ENCODE measurements around the gene NUP85.
"Not testable (repeated sequence)": the region's sequence is repeated elsewhere in the genome, so short reads cannot be mapped to it uniquely, and the experiment has no call there.

Gene NUP85, protein sequence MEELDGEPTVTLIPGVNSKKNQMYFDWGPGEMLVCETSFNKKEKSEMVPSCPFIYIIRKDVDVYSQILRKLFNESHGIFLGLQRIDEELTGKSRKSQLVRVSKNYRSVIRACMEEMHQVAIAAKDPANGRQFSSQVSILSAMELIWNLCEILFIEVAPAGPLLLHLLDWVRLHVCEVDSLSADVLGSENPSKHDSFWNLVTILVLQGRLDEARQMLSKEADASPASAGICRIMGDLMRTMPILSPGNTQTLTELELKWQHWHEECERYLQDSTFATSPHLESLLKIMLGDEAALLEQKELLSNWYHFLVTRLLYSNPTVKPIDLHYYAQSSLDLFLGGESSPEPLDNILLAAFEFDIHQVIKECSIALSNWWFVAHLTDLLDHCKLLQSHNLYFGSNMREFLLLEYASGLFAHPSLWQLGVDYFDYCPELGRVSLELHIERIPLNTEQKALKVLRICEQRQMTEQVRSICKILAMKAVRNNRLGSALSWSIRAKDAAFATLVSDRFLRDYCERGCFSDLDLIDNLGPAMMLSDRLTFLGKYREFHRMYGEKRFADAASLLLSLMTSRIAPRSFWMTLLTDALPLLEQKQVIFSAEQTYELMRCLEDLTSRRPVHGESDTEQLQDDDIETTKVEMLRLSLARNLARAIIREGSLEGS

GRCh38 chr17:75205037-75205792 lies at the start of gene NUP85:
Gene NUP85, plus strand, starts transcription at chr17:75205679. Its CDS starts 83 bp downstream, at chr17:75205762.
- peak; percentile 89 for DNase-seq (ENCODE audit: low read depth)

DNA sequence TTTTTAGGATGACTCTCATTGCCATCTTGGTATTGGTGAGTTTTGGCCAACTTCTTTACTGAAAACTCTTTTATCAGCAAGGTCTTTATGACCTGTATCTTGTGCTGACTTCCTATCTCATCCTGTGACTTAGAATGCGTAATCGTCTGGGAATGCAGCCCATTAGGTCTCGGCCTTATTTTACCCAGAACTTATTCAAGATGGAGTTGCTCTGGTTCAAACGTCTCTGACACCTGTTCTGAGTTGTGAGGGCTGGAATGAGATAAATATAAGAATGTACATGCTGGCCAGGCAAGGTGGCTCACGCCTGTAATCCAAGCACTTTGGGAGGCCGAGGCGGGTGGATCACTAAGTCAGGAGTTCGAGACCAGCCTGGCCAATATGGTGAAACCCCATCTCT lies 47.0 kb upstream of the NUP85 start:
- DNase-seq (ENCODE audit: low read depth), result not testable (repeated sequence)

DNA sequence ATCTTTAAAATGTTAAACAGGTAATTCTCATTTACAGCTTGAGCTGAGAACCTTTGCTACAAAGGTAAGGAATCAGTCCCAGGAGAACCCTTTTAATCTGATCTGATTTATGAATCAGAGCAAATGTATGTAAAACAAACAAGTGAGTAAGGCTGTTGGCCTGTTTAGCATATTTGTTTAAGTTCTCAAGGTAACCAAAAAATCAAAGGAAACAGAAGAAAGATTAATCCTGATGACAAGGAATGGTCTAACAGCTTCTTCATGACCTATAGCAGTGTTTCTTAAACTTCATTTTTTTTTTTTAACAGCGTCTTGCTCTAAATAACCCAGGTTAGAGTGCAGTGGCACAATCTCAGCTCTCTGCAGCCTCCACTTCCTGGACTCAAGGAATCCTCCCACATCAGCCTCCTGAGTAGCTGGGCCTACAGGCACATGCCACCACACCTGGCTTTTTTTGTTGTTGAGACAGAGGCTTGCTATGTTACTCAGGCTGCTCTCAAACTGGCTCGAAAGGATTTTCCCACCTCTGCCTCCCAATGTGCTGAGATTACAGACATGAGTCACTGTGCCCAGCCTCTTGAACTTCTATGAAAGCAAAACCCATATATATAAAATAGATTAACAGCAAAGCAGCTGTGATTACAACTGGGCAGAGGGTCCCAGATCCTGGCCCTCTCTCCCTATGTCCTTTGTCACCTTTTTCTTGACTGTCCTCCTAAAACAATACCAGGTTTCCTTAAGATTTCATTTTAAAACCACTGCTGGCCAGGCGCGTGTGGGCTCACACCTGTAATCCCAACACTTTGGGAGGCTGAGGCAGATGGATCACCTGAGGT lies 46.1 kb upstream of the NUP85 start:
- no peak for DNase-seq (ENCODE audit: low read depth)

- no peak for DNase-seq (ENCODE audit: low read depth)
Observed at GRCh38 chr17:75160211-75160610, 45.3 kb upstream of the NUP85 start.

DNA sequence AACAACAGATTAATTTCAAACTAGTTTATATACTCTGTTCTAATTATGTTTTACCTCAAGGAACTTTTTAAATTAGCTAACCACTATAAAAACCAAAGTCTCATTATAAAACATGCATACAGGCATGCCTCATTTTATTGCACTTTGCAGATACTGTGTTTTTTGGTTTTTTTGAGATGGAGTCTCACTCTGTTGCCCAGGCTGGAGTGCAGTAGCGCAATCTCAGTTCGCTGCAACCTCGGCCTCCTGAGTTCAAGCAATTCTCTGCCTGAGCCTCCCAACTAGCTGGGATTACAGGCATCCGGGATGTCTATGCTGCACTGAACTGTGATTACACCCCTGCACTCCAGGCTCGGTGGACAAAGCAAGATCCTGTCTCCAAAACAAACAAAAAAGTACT lies 42.4 kb upstream of the NUP85 start:
- no peak for DNase-seq (ENCODE audit: low read depth)

DNA sequence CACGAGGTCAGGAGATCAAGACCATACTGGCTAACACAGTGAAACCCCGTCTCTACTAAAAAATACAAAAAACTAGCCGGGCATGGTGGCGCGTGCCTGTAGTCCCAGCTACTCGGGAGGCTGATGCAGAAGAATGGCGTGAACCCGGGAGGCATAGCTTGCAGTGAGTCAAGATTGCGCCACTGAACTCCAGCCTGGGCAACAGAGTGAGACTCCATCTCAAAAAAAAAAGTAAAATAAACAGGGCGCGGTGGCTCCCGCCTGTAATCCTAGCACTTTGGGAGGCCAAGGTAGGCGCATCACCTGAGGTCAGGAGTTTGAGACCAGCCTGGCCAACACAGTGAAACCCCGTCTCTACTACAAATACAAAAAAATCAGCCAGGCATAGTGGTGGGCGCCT lies 40.9 kb upstream of the NUP85 start:
- not testable (repeated sequence) for DNase-seq (ENCODE audit: low read depth)

- DNase-seq (ENCODE audit: low read depth), result no peak
Observed at GRCh38 chr17:75168998-75169397, 36.5 kb upstream of the NUP85 start.

GRCh38 chr17:75173526-75173925 lies 32.0 kb upstream of the NUP85 start:
- DNase-seq (ENCODE audit: low read depth), result no peak

GRCh38 chr17:75174996-75175395 lies 30.5 kb upstream of the NUP85 start:
- no peak for DNase-seq (ENCODE audit: low read depth)

DNA sequence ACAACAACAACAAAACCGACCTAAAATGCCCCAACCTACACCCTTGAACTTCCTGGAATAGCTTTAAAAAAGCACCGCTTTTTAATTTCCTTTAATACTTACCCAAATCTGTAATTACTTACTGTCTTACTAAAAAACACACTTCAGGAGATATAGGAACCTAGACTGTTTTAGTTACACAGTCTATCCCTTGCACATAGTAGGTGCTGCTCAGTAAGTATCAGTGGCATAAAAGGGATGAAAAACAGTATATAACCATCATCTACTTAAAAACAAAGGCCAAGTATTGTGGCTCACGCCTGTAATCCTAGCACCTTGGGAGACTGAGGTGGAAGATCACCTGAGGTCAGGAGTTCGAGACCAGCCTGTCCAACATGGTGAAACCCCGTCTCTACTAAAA lies 28.9 kb upstream of the NUP85 start:
- no peak for DNase-seq (ENCODE audit: low read depth)

DNA sequence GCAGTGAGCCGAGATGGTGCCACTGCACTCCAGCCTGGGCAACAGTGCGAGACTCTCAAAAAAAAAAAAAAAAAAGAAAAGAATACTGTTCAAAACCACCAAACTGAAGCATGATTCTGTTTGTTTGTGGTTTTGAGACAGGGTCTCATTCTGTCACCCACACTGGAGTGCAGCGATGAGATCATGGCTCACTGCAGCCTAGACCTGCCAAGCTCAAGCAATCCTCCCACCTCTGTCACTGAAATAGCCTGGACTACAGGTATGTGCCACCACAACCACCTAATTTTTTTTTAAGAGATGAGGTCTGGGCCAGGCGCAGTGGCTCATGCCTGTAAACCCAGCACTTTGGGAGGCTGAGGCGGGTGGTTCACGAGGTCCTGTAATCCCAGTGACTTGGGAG lies 27.0 kb upstream of the NUP85 start:
- no peak for DNase-seq (ENCODE audit: low read depth)

- DNase-seq (ENCODE audit: low read depth), result no peak
Observed at GRCh38 chr17:75181110-75181509, 24.4 kb upstream of the NUP85 start.

DNA sequence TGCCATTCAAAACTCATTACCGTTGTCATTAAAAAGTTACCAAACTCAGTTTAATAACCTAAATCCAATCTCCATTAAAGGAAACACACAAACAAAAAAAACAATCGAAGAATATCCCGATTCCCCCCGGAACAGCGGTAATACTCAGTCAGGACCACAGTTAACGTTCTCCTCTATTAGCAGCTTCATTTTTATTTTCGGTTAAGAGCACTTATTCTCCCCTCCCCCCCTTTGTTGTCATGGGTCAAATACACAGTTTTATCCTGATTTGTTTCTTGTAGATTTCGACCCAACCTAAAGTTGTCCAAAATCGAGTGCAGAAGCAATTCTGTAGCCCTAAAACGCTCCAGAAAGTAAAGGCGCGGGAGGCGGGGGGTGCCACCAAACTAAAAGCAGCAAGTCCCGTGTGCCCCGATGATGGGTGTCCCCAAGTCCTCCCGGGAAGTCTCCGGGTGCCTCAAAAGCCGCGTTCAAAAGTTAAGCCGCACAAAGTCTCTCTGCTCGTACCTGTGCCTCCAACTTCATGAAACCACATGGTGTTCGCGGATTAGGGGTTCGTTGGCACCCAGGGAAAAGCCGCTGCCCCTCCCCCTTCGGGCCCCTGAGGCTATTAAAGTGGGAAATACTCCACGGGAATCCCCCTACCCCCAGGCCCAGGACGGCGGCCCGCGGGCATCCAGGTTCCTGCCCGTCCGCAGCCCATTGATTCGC lies 23.7 kb upstream of the NUP85 start:
- DNase-seq (ENCODE audit: low read depth), result no peak

- DNase-seq (ENCODE audit: low read depth), result no peak
Observed at GRCh38 chr17:75182319-75182568, 23.2 kb upstream of the NUP85 start.

GRCh38 chr17:75182569-75183436 lies 22.7 kb upstream of the NUP85 start, which contains the start of gene SUMO2:
Gene SUMO2, minus strand, starts transcription at chr17:75182959. Its CDS starts 125 bp downstream, at chr17:75182834.
- peak; percentile 94 for DNase-seq (ENCODE audit: low read depth)

- DNase-seq (ENCODE audit: low read depth), result no peak
Observed at GRCh38 chr17:75183999-75184884, 21.2 kb upstream of the NUP85 start.

DNA sequence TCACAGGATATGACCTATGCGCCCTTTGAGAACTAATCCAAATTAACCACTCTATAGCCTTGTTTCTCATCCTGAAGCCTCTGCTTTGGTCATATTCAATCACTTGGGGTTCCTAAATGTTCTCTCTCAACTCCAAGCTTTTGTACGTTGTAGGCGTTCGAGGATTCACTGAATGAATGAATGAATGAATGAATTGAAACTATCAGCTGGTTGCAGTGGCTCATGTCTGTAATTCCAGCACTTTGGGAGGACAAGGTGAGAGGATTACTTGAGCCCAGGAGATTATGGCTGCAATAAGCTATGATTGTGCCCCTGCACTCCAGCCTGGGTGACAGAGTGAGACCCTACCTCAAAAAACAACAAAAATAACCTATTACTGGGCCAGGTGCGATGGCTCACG lies 16.9 kb upstream of the NUP85 start:
- DNase-seq (ENCODE audit: low read depth), result no peak

DNA sequence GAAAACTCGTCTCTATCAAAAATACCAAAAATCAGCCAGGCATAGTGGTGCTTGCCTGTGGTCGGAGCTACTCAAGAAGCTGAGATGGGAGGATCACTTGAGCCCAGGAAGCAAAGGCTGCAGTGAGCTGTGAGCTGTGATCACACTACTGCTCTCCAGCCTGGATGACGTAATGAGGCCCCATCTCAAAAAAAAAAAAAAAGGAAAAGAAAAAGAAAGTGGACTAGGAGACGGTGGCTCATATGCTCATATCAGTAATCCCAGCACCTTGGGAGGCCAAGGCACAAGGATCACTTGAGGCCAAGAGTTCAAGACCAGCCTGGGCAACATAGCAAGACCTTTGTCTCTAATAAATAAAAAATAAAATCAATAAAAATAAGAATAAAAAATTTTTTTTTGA lies 13.9 kb upstream of the NUP85 start:
- no peak for DNase-seq (ENCODE audit: low read depth)

- DNase-seq (ENCODE audit: low read depth), result no peak
Observed at GRCh38 chr17:75194879-75195278, 10.6 kb upstream of the NUP85 start.
